CD14-positive monocyte (primary cell): ENCODE data around the gene IZUMO3. TPM values are rescaled to one million over a fixed set of nuclear protein-coding genes. Genes with fewer than 3 reads are reported as not detected.

Experiments
- DNase-seq, 3 donors: peaks; one replicate each; pipeline ENCODE4 v3.0.0-alpha.2; 2011 to 2022
- H2AFZ ChIP-seq: 2 replicates; pipeline ENCODE4 v1.6.0; 2012; ENCODE audit warnings: mild to moderate bottlenecking, low read depth, low read length, inconsistent platforms; ENCODE audit not compliant: insufficient read depth, poor library complexity, severe bottlenecking
- H3K27ac ChIP-seq, 2 donors: 1 replicate in 1 of 2; 2 replicates in 1 of 2; pipeline ENCODE4 v1.5.1; 2012 to 2013; ENCODE audit warnings: low read length in 2 of 2, control low read depth in 1 of 2, inconsistent platforms in 1 of 2, low read depth in 1 of 2, mild to moderate bottlenecking in 1 of 2
- H3K27me3 ChIP-seq, 2 donors: one replicate each; pipeline versions ENCODE4 v1.6.0 to v1.6.1; 2011 to 2013; ENCODE audit warnings: low read length in 2 of 2; ENCODE audit not compliant: control insufficient read depth in 2 of 2, insufficient read depth in 2 of 2
- H3K36me3 ChIP-seq, 2 donors: replicated peaks in 1 of 2; 1 replicate in 1 of 2; 2 replicates in 1 of 2; pipeline versions ENCODE4 v1.5.1 to v1.6.1; 2012 to 2013; ENCODE audit warnings: low read length in 2 of 2, control low read depth in 1 of 2, inconsistent platforms in 1 of 2, mild to moderate bottlenecking in 1 of 2; ENCODE audit not compliant: insufficient read depth in 2 of 2, control insufficient read depth in 1 of 2
- H3K4me1 ChIP-seq, 2 donors: 1 replicate in 1 of 2; 2 replicates in 1 of 2; pipeline versions ENCODE4 v1.5.1 to v1.6.1; 2012 to 2013; ENCODE audit warnings: low read length in 2 of 2, control low read depth in 1 of 2, inconsistent platforms in 1 of 2, mild to moderate bottlenecking in 1 of 2, moderate library complexity in 1 of 2; ENCODE audit not compliant: insufficient read depth in 2 of 2, control insufficient read depth in 1 of 2
- H3K4me2 ChIP-seq: replicated peaks from 2 replicates; pipeline ENCODE3; 2012; ENCODE audit warnings: low read length, moderate library complexity, mild to moderate bottlenecking; ENCODE audit not compliant: poor library complexity, severe bottlenecking; ENCODE audit errors: extremely low read depth
- H3K4me3 ChIP-seq, 3 experiments: fragments of 200-600 bp in 1 of 3; sonication (generic) in 1 of 3; replicated peaks in 1 of 3; 1 replicate in 2 of 3; 2 replicates in 1 of 3; pipeline ENCODE4 v1.5.1; 2011 to 2013; ENCODE audit warnings: low read length in 3 of 3, mild to moderate bottlenecking in 3 of 3, control low read depth in 2 of 3, low read depth in 2 of 3, inconsistent platforms in 1 of 3, moderate library complexity in 1 of 3
- H3K79me2 ChIP-seq: 2 replicates; pipeline ENCODE4 v1.6.0; 2012; ENCODE audit warnings: mild to moderate bottlenecking, control low read depth, inconsistent platforms, low read length, moderate library complexity; ENCODE audit not compliant: insufficient read depth
- H3K9ac ChIP-seq: 2 replicates; pipeline ENCODE4 v1.6.0; 2017; ENCODE audit warnings: low read length, mild to moderate bottlenecking; ENCODE audit not compliant: insufficient read depth, poor library complexity, severe bottlenecking
- H3K9me3 ChIP-seq, 2 donors: replicated peaks in 1 of 2; 1 replicate in 1 of 2; 2 replicates in 1 of 2; pipeline versions ENCODE4 v1.5.1 to v1.6.1; 2012 to 2013; ENCODE audit warnings: low read length in 2 of 2, control low read depth in 1 of 2; ENCODE audit not compliant: control insufficient read depth in 1 of 2, insufficient read depth in 1 of 2
- H4K20me1 ChIP-seq: 2 replicates; pipeline ENCODE4 v1.6.0; 2012; ENCODE audit warnings: mild to moderate bottlenecking, low read length, control low read depth, moderate library complexity; ENCODE audit not compliant: insufficient read depth
- H3K27ac Mint-ChIP-seq, 7 donors: one replicate each; pipeline ENCODE4 v1.8.0; 2020; ENCODE audit warnings: mild to moderate bottlenecking in 7 of 7, mixed read lengths in 7 of 7, moderate library complexity in 6 of 7, inconsistent platforms in 2 of 7
- H3K27me3 Mint-ChIP-seq, 3 donors: one replicate each; pipeline ENCODE4 v1.8.0; 2021 to 2022; ENCODE audit warnings: low read depth in 3 of 3, mild to moderate bottlenecking in 3 of 3, mixed read lengths in 3 of 3, moderate library complexity in 3 of 3, inconsistent platforms in 1 of 3
- H3K36me3 Mint-ChIP-seq, 2 donors: one replicate each; pipeline ENCODE4 v1.8.0; 2020; ENCODE audit warnings: mixed read lengths in 2 of 2, inconsistent platforms in 1 of 2, mild to moderate bottlenecking in 1 of 2
- H3K4me1 Mint-ChIP-seq: one replicate; pipeline ENCODE4 v1.8.0; 2020; ENCODE audit warnings: mild to moderate bottlenecking, mixed read lengths
- H3K4me3 Mint-ChIP-seq, 2 donors: one replicate each; pipeline ENCODE4 v1.8.0; 2020; ENCODE audit warnings: mild to moderate bottlenecking in 2 of 2, mixed read lengths in 2 of 2, moderate library complexity in 1 of 2
- H3K9me3 Mint-ChIP-seq, 7 donors: one replicate each; pipeline ENCODE4 v1.8.0; 2020 to 2022; ENCODE audit warnings: mixed read lengths in 7 of 7, mild to moderate bottlenecking in 6 of 7, moderate library complexity in 6 of 7, inconsistent platforms in 2 of 7
- WGBS: methylation state at CpG from one replicate; pipeline ENCODE4 v1.1.5; 2013; ENCODE audit warnings: missing lambda C conversion rate; ENCODE audit not compliant: insufficient coverage; 5-methylcytosine and 5-hydroxymethylcytosine counted together
- intact Hi-C, 2 donors: fragments of 100-400 bp; cut with micrococcal nuclease; formaldehyde crosslinking; loops; one replicate each; pipeline versions ENCODE4 v1.15.0 to v1.15.1; 2023
- polyA plus RNA-seq, 3 donors: library from polyadenylated mRNA; depleted of rRNA in 1 of 3; unstranded in 2 of 3; stranded (reverse) in 1 of 3; fragments of 300-500 nt in 2 of 3; fragments of >200 nt in 1 of 3; fragmentation: Illumina TruSeq in 2 of 3; gene quantifications; 1 replicate in 2 of 3; 2 replicates in 1 of 3; pipeline ENCODE4 v1.2.3, GENCODE V29; 2012 to 2021
- TF ChIP-seq, protein P1 (sequence below): fragments of 200-600 bp; IDR thresholded peaks from one replicate; pipeline ENCODE4 v1.8.0; 2022; ENCODE audit warnings: antibody characterized with exemption, mild to moderate bottlenecking

The IZUMO3 gene
- polyA plus RNA-seq, 3 donors, result not detected

DNA sequence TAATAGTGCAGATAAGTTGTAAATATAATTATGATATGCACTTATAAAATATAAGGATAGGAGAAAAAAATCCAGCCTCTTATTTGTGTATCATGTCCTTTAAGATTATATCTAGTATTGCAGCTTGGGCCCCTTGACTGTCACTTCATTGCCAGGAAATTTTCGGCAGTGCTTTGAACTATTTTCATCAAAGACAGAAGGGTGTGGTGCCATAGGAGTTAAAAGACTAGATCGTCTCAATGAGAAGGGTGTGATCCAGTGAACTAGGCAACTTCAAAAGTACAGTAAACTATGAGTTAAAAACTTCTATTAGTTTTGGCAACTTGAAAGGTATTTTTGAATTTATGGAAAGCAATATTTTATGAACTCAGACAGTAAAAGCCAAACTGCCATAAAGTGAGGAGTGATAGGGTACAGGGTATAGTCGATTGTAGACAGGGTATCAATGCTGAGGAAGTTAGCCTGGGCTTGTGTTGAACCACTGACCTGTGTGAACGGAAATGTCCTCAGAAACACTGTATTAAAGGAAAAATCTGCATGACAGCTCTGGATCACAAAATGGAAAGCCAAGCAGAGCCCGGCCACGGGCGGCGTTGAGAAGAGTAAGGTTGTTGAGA, 48.6 kb upstream of the IZUMO3 start:
- intact Hi-C loops, result no loop called here
- Mint-ChIP-seq H3K4me3 (no peak overlapping the region), H3K4me1 (no peaks in the 10 kb centered on the region), H3K27ac (no peak overlapping the region), H3K36me3 (no peaks in the 10 kb centered on the region), H3K9me3 (peaks cover 0 to 6% (median 0%) of the 10 kb centered on the region in 7 donors), H3K27me3 (no peaks in the 10 kb centered on the region)
- no peak for DNase-seq
- no peak overlapping the region for H3K27ac ChIP-seq
- H3K79me2 ChIP-seq, result no peaks in the 10 kb centered on the region
- no peak overlapping the region for H3K4me2 ChIP-seq
- H4K20me1 ChIP-seq, result no peaks in the 10 kb centered on the region
- H3K9ac ChIP-seq, result no peak overlapping the region
- H3K27me3 ChIP-seq, result no peaks in the 10 kb centered on the region
- H3K4me1 ChIP-seq, result no peaks in the 10 kb centered on the region
- H3K36me3 ChIP-seq, result no peaks in the 10 kb centered on the region
- H3K9me3 ChIP-seq, result peaks cover 4 to 7% of the 10 kb centered on the region in 2 donors
- WGBS, result 80% methylated on average over 3 of the region's 8 CpGs
- TF ChIP-seq, protein P1, sequence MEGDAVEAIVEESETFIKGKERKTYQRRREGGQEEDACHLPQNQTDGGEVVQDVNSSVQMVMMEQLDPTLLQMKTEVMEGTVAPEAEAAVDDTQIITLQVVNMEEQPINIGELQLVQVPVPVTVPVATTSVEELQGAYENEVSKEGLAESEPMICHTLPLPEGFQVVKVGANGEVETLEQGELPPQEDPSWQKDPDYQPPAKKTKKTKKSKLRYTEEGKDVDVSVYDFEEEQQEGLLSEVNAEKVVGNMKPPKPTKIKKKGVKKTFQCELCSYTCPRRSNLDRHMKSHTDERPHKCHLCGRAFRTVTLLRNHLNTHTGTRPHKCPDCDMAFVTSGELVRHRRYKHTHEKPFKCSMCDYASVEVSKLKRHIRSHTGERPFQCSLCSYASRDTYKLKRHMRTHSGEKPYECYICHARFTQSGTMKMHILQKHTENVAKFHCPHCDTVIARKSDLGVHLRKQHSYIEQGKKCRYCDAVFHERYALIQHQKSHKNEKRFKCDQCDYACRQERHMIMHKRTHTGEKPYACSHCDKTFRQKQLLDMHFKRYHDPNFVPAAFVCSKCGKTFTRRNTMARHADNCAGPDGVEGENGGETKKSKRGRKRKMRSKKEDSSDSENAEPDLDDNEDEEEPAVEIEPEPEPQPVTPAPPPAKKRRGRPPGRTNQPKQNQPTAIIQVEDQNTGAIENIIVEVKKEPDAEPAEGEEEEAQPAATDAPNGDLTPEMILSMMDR, result no peak
- H3K4me3 ChIP-seq, result no peak overlapping the region
- no peak overlapping the region for H2AFZ ChIP-seq

GRCh38 chr9:24590432-24590831, 44.7 kb upstream of the IZUMO3 start:
- no peak for DNase-seq
- H3K9me3 Mint-ChIP-seq, result peaks cover 0 to 5% (median 1%) of the 10 kb centered on the region in 7 donors
- Histone ChIP-seq H3K36me3 (no peaks in the 10 kb centered on the region), H3K4me2 (no peak overlapping the region), H3K4me1 (no peaks in the 10 kb centered on the region), H4K20me1 (no peaks in the 10 kb centered on the region), H3K9me3 (peaks cover 6 to 19% of the 10 kb centered on the region in 2 donors), H3K27ac (no peak overlapping the region), H3K27me3 (no peaks in the 10 kb centered on the region), H3K4me3 (no peak overlapping the region), H2AFZ (no peak overlapping the region), H3K9ac (no peak overlapping the region), H3K79me2 (no peaks in the 10 kb centered on the region)
- H3K27me3 Mint-ChIP-seq, result no peaks in the 10 kb centered on the region
- H3K4me1 Mint-ChIP-seq, result no peaks in the 10 kb centered on the region
- no CpG with 5 or more reads among the region's 1 CpG for WGBS
- H3K4me3 Mint-ChIP-seq, result no peak overlapping the region
- TF ChIP-seq, protein P1, result no peak
- no peak overlapping the region for H3K27ac Mint-ChIP-seq
- H3K36me3 Mint-ChIP-seq, result no peaks in the 10 kb centered on the region
- intact Hi-C loops, result no loop called here
